ENCODE data around the gene NOCT.
A peak's percentile ranks its signal among the peaks of the same experiment; 100 is the strongest.

Gene NOCT

DNA sequence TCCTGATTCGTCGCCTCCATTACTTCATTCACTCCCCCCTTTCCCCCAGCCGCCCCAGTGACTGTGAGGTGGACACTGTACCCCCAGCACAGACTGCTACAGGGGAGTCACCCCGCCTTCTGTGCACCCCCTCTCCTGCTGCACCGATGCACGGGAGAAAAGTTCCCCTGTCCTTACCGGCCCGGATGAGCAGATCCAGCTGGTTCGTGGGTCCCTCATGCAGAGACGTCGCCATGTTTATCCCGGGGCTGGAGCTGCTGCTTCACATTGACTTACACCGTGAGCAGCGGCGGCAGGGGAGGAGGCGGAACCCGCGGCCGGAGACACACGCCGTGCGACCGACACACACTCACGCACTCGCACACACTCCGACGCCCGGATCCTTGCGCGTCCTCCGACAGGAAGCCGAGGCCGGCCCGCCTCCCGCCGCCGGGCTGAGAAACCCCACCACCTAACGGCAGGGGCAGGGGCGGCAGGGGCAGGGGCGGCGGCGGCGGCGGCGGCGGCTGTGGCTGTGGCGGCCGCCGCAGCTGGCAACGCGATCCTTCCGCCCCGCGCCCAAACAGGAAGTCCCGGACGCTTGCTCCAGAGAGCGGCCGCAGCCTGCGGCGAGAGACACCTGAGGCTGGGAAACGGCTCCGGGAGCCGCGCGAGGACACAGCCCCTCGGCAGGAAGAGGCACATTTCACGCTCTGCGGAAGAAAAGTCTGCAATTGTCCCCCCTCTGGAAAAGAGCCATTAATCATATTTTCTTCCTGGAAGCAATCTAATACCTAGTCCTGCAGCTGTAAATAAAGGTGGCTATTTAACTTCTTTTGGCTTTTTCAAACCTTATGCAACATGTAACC lies 68.6 kb downstream of the NOCT start (continued):
- TF ChIP-seq FEZF1 (tag by site-specific recombination; IDR thresholded peaks at IDR 0.05) = peak; percentile 9; the same call in 1 of the 2 replicates
- peak; percentile 61; the same call in 1 of the 2 replicates for TF ChIP-seq ZSCAN30 (tag by site-specific recombination; IDR thresholded peaks at IDR 0.05)
- peak; percentile 43; the same call in 1 of the 2 replicates for TF ChIP-seq KLF9 (tag by site-specific recombination; IDR thresholded peaks at IDR 0.05; ENCODE audit: low read depth)
- TF ChIP-seq REST (tag by site-specific recombination; IDR thresholded peaks at IDR 0.05) = peak; percentile 51; the same call in 1 of the 2 replicates
- no peak for TF ChIP-seq ZNF837 (tag by site-specific recombination; IDR thresholded peaks at IDR 0.05)
- TF ChIP-seq HOXC10 (CRISPR knock-in tag; IDR thresholded peaks at IDR 0.05) = no peak
- peak; percentile 73 for TF ChIP-seq ZNF76 (tag by site-specific recombination; IDR thresholded peaks at IDR 0.05; ENCODE audit: borderline replicate concordance, low read depth)
- no peak for TF ChIP-seq ZNF341 (tag by site-specific recombination; IDR thresholded peaks at IDR 0.05; ENCODE audit: low read depth)
- peak; percentile 86; the same call in 1 of the 2 replicates for TF ChIP-seq ZBTB10 (tag by site-specific recombination; IDR thresholded peaks at IDR 0.05)
- no peak for TF ChIP-seq ZNF280C (tag by site-specific recombination; IDR thresholded peaks at IDR 0.05)
- TF ChIP-seq ZNF660 (tag by site-specific recombination; IDR thresholded peaks at IDR 0.05) = peak; percentile 51; the same call in 1 of the 2 replicates
- no peak for TF ChIP-seq TCF7L2 (IDR thresholded peaks at IDR 0.05; ENCODE audit: borderline replicate concordance, low read depth, low read length)
- TF ChIP-seq ZNF350 (tag by site-specific recombination; IDR thresholded peaks at IDR 0.05) = no peak
- peak; percentile 93 for TF ChIP-seq GLIS2 (tag by site-specific recombination; IDR thresholded peaks at IDR 0.05)
- TF ChIP-seq, protein P1, sequence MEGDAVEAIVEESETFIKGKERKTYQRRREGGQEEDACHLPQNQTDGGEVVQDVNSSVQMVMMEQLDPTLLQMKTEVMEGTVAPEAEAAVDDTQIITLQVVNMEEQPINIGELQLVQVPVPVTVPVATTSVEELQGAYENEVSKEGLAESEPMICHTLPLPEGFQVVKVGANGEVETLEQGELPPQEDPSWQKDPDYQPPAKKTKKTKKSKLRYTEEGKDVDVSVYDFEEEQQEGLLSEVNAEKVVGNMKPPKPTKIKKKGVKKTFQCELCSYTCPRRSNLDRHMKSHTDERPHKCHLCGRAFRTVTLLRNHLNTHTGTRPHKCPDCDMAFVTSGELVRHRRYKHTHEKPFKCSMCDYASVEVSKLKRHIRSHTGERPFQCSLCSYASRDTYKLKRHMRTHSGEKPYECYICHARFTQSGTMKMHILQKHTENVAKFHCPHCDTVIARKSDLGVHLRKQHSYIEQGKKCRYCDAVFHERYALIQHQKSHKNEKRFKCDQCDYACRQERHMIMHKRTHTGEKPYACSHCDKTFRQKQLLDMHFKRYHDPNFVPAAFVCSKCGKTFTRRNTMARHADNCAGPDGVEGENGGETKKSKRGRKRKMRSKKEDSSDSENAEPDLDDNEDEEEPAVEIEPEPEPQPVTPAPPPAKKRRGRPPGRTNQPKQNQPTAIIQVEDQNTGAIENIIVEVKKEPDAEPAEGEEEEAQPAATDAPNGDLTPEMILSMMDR (tag by site-specific recombination; IDR thresholded peaks at IDR 0.05) = peak; percentile 10; the same call in 1 of the 2 replicates
- 0 out of 2 replicates have a peak, but pooled peaks have one; percentile 20 for TF ChIP-seq ZNF785 (tag by site-specific recombination; IDR thresholded peaks at IDR 0.05)
- TF ChIP-seq ZBTB8A (tag by site-specific recombination; IDR thresholded peaks at IDR 0.05) = peak; percentile 78
- TF ChIP-seq, protein P2, sequence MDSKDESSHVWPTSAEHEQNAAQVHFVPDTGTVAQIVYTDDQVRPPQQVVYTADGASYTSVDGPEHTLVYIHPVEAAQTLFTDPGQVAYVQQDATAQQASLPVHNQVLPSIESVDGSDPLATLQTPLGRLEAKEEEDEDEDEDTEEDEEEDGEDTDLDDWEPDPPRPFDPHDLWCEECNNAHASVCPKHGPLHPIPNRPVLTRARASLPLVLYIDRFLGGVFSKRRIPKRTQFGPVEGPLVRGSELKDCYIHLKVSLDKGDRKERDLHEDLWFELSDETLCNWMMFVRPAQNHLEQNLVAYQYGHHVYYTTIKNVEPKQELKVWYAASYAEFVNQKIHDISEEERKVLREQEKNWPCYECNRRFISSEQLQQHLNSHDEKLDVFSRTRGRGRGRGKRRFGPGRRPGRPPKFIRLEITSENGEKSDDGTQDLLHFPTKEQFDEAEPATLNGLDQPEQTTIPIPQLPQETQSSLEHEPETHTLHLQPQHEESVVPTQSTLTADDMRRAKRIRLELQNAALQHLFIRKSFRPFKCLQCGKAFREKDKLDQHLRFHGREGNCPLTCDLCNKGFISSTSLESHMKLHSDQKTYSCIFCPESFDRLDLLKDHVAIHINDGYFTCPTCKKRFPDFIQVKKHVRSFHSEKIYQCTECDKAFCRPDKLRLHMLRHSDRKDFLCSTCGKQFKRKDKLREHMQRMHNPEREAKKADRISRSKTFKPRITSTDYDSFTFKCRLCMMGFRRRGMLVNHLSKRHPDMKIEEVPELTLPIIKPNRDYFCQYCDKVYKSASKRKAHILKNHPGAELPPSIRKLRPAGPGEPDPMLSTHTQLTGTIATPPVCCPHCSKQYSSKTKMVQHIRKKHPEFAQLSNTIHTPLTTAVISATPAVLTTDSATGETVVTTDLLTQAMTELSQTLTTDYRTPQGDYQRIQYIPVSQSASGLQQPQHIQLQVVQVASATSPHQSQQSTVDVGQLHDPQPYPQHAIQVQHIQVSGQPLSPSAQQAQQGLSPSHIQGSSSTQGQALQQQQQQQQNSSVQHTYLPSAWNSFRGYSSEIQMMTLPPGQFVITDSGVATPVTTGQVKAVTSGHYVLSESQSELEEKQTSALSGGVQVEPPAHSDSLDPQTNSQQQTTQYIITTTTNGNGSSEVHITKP (tag by site-specific recombination; IDR thresholded peaks at IDR 0.05) = peak; percentile 66
- no peak for TF ChIP-seq ELK4 (IDR thresholded peaks at IDR 0.05; ENCODE audit: borderline replicate concordance, low read depth, low read length)
